Measurements from ENCODE around the gene SAYSD1. TPM values are rescaled to one million over a fixed set of nuclear protein-coding genes. Genes with fewer than 3 reads are reported as not detected.

SAYSD1 gene
- total RNA-seq, 6 donors from 2014 or later, result 9.4 to 19.9 (median 16.5) TPM

DNA sequence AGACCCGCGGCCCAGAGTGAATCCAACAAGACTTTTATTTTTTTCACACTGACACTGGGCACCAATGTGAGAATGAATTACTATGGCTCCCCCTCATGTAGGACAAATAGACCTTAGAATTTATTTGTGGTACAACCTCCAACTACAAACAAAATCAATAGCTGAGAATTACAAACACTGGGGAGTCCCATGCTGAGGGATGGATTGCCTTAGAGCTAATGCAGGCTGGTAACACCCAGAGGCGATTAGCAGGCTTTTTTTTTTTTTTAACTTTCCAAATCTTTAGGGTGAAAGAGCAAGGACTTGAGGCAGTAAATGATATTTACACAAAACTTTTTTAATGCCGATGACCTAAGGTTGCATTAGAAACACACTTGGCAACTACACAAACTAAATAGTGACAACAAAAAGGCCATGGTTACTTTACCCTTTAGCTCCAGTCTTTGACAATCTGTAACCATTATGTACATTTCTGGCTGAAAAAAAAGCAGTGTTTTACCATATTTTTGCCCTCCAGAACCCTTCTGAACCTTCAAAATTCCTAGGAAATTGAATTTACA lies 21.8 kb downstream of the SAYSD1 start:
- no peaks in the 10 kb centered on the region for H3K9me3 ChIP-seq
- ATAC-seq (ENCODE audit: low FRiP score in 2 of 2) (no peak), DNase-seq (no peak)
- peaks cover 0 to 3% (median 2%) of the 10 kb centered on the region in 4 donors for H3K4me1 ChIP-seq
- no peak overlapping the region for H3K27ac ChIP-seq
- TF ChIP-seq POLR2AphosphoS5 (IDR thresholded peaks at IDR 0.05) (no peak), EP300 (IDR thresholded peaks at IDR 0.05) (no peak), POLR2A (IDR thresholded peaks at IDR 0.05) (no peak)
- TF ChIP-seq, protein P1, sequence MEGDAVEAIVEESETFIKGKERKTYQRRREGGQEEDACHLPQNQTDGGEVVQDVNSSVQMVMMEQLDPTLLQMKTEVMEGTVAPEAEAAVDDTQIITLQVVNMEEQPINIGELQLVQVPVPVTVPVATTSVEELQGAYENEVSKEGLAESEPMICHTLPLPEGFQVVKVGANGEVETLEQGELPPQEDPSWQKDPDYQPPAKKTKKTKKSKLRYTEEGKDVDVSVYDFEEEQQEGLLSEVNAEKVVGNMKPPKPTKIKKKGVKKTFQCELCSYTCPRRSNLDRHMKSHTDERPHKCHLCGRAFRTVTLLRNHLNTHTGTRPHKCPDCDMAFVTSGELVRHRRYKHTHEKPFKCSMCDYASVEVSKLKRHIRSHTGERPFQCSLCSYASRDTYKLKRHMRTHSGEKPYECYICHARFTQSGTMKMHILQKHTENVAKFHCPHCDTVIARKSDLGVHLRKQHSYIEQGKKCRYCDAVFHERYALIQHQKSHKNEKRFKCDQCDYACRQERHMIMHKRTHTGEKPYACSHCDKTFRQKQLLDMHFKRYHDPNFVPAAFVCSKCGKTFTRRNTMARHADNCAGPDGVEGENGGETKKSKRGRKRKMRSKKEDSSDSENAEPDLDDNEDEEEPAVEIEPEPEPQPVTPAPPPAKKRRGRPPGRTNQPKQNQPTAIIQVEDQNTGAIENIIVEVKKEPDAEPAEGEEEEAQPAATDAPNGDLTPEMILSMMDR (IDR thresholded peaks at IDR 0.05), result no peak
- no peaks in the 10 kb centered on the region for H3K36me3 ChIP-seq
- H3K27me3 ChIP-seq, result no peaks in the 10 kb centered on the region
- WGBS, 2 donors, result 82 to 89% methylated on average over 4 of the region's 4 CpGs
- H3K4me3 ChIP-seq, result no peak overlapping the region

- H3K27me3 ChIP-seq, result no peaks in the 10 kb centered on the region
- H3K36me3 ChIP-seq, result no peaks in the 10 kb centered on the region
- WGBS, 2 donors, result 45 to 56% methylated on average over 1 of the region's 1 CpG
- ATAC-seq (ENCODE audit: low FRiP score in 2 of 2) (no peak), DNase-seq (no peak)
- TF ChIP-seq POLR2A (IDR thresholded peaks at IDR 0.05), result no peak
- TF ChIP-seq, protein P1 (IDR thresholded peaks at IDR 0.05), result no peak
- no peak for TF ChIP-seq EP300 (IDR thresholded peaks at IDR 0.05)
- no peak for TF ChIP-seq POLR2AphosphoS5 (IDR thresholded peaks at IDR 0.05)
- H3K9me3 ChIP-seq, result no peaks in the 10 kb centered on the region
- peaks cover 0 to 3% (median 2%) of the 10 kb centered on the region in 4 donors for H3K4me1 ChIP-seq
- no peak overlapping the region for H3K27ac ChIP-seq
- H3K4me3 ChIP-seq, result no peak overlapping the region
Observed at GRCh38 chr6:39092124-39092523, 22.9 kb downstream of the SAYSD1 start.

GRCh38 chr6:39091220-39091619 lies 23.8 kb downstream of the SAYSD1 start:
- no peak for DNase-seq
- no peak overlapping the region for H3K4me3 ChIP-seq
- H3K36me3 ChIP-seq, result no peaks in the 10 kb centered on the region
- WGBS, 2 donors, result 69 to 82% methylated on average over 7 of the region's 7 CpGs
- H3K27ac ChIP-seq, result no peak overlapping the region
- TF ChIP-seq EP300 (IDR thresholded peaks at IDR 0.05) (no peak), POLR2A (IDR thresholded peaks at IDR 0.05) (no peak), POLR2AphosphoS5 (IDR thresholded peaks at IDR 0.05) (no peak)
- TF ChIP-seq, protein P1 (IDR thresholded peaks at IDR 0.05), result no peak
- no peaks in the 10 kb centered on the region for H3K9me3 ChIP-seq
- no peak for ATAC-seq (ENCODE audit: low FRiP score in 2 of 2)
- peaks cover 0 to 3% (median 2%) of the 10 kb centered on the region in 4 donors for H3K4me1 ChIP-seq
- no peaks in the 10 kb centered on the region for H3K27me3 ChIP-seq

DNA sequence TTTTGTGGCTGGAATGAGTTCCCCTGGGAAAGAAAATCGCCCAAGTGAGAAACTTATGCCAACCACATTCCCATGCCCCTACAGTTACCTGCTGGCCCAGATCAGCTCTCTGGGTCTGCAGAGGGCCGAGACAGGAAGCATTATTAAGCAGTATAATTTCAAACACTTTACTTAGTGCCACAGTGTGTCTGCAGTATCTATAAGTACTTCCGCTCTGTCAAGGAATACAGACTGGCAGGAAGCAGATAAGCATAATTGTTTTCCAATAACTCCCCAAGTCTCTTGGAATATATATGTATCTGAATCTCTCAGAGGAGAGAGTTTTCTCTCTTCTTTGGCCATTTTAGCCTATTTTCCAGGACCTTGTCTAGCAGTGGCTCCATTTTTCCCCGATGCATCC lies 24.9 kb downstream of the SAYSD1 start:
- ATAC-seq (ENCODE audit: low FRiP score in 2 of 2) (no peak), DNase-seq (no peak)
- WGBS, 2 donors, result 43 to 52% methylated on average over 4 of the region's 4 CpGs
- Histone ChIP-seq H3K27me3 (no peaks in the 10 kb centered on the region), H3K27ac (no peak overlapping the region), H3K9me3 (no peaks in the 10 kb centered on the region), H3K4me3 (no peak overlapping the region), H3K4me1 (peaks cover 0 to 3% (median 2%) of the 10 kb centered on the region in 4 donors), H3K36me3 (no peaks in the 10 kb centered on the region)
- TF ChIP-seq EP300 (IDR thresholded peaks at IDR 0.05), result no peak
- no peak for TF ChIP-seq POLR2A (IDR thresholded peaks at IDR 0.05)
- TF ChIP-seq POLR2AphosphoS5 (IDR thresholded peaks at IDR 0.05), result no peak
- TF ChIP-seq, protein P1 (IDR thresholded peaks at IDR 0.05), result no peak

- Histone ChIP-seq H3K9me3 (no peaks in the 10 kb centered on the region), H3K27me3 (no peaks in the 10 kb centered on the region), H3K4me3 (no peak overlapping the region), H3K36me3 (no peaks in the 10 kb centered on the region), H3K27ac (no peak overlapping the region), H3K4me1 (peaks cover 0 to 3% (median 2%) of the 10 kb centered on the region in 4 donors)
- no peak for TF ChIP-seq POLR2A (IDR thresholded peaks at IDR 0.05)
- TF ChIP-seq, protein P1 (IDR thresholded peaks at IDR 0.05), result peak; percentile 27 to 68 (median 48)
- DNase-seq (peak in 1 of 2 donors; percentile 52), ATAC-seq (ENCODE audit: low FRiP score in 2 of 2) (peak in 1 of 2 donors; percentile 69)
- WGBS, 2 donors, result 14 to 30% methylated on average over 4 of the region's 4 CpGs
Observed at GRCh38 chr6:39088331-39088730, 26.7 kb downstream of the SAYSD1 start.

Measured in upper lobe of left lung (tissue), 6 donors.